Tibial nerve (tissue), 4 donors: ENCODE measurements around the gene CD244. TPM values are rescaled to one million over a fixed set of nuclear protein-coding genes. Genes with fewer than 3 reads are reported as not detected.
A peak's percentile ranks its signal among the peaks of the same experiment; 100 is the strongest.

ENCODE experiments used
- DNase-seq, 2 donors: peaks; one replicate each; pipeline ENCODE4 v3.0.0-alpha.2; 2019; ENCODE audit warnings: low spot score in 2 of 2
- H3K27ac ChIP-seq, 4 donors: fragments of 200-600 bp; sonication (generic) in 3 of 4; one replicate each; pipeline ENCODE4 v1.5.1; 2017 to 2019; ENCODE audit warnings: mild to moderate bottlenecking in 1 of 4
- H3K27me3 ChIP-seq, 2 donors: fragments of 200-600 bp; sonication (generic) in 1 of 2; one replicate each; pipeline versions ENCODE4 v1.5.1 to v1.6.0; 2017 to 2019
- H3K36me3 ChIP-seq, 3 donors: fragments of 200-600 bp; sonication (generic); one replicate each; pipeline ENCODE4 v1.5.1; 2018 to 2019
- H3K4me1 ChIP-seq, 4 donors: fragments of 200-600 bp; sonication (generic) in 3 of 4; one replicate each; pipeline ENCODE4 v1.5.1; 2017 to 2019
- H3K4me3 ChIP-seq, 4 donors: fragments of 200-600 bp; sonication (generic) in 3 of 4; one replicate each; pipeline ENCODE4 v1.5.1; 2017 to 2019; ENCODE audit warnings: mild to moderate bottlenecking in 1 of 4, moderate library complexity in 1 of 4
- H3K9me3 ChIP-seq, 4 donors: fragments of 200-600 bp; sonication (generic) in 3 of 4; one replicate each; pipeline ENCODE4 v1.5.1; 2017 to 2019
- CTCF ChIP-seq, 5 experiments: fragments of 200-600 bp in 3 of 5; fragments of 450-650 bp in 2 of 5; sonication (generic) in 3 of 5; IDR thresholded peaks; one replicate each; pipeline ENCODE4 v1.5.1; 2016 to 2019; ENCODE audit warnings: antibody characterized with exemption in 5 of 5, mild to moderate bottlenecking in 3 of 5, moderate library complexity in 2 of 5
- EP300 ChIP-seq, 2 donors: sonication (generic); formaldehyde crosslinking; IDR thresholded peaks; one replicate each; pipeline ENCODE4 v1.6.1; 2017; ENCODE audit warnings: antibody characterized with exemption in 2 of 2, mild to moderate bottlenecking in 1 of 2
- POLR2A ChIP-seq, 2 donors: fragments of 450-650 bp; IDR thresholded peaks; one replicate each; pipeline ENCODE4 v1.6.1; 2017; ENCODE audit warnings: antibody characterized with exemption in 2 of 2, mild to moderate bottlenecking in 2 of 2, moderate library complexity in 2 of 2
- WGBS, 2 donors: methylation state at CpG; one replicate each; pipeline ENCODE4 v1.1.5; 2018; 5-methylcytosine and 5-hydroxymethylcytosine counted together
- total RNA-seq, 4 donors: library from RNA; depleted of rRNA; stranded (reverse); fragments of >200 nt; gene quantifications; one replicate each; pipeline ENCODE4 v1.1.0, GENCODE V29; 2016

The CD244 gene
- total RNA-seq, 4 donors from 2014 or later: 0.63 to 0.98 (median 0.90) TPM; not detected in 1

GRCh38 chr1:160891474-160891873 lies 28.8 kb upstream of the CD244 start:
- H3K4me1 ChIP-seq: no peaks in the 10 kb centered on the region
- WGBS, 2 donors: 56 to 62% methylated on average over 2 of the region's 2 CpGs
- H3K4me3 ChIP-seq: no peak overlapping the region
- H3K36me3 ChIP-seq: no peaks in the 10 kb centered on the region
- H3K27me3 ChIP-seq: no peaks in the 10 kb centered on the region
- DNase-seq: no peak
- H3K9me3 ChIP-seq: peaks cover 0 to 22% (median 0%) of the 10 kb centered on the region in 4 donors
- no peak overlapping the region for H3K27ac ChIP-seq
- TF ChIP-seq EP300 (IDR thresholded peaks at IDR 0.05) (no peak), POLR2A (IDR thresholded peaks at IDR 0.05) (no peak), CTCF (IDR thresholded peaks at IDR 0.05) (no peak)

GRCh38 chr1:160888926-160889325 lies 26.2 kb upstream of the CD244 start:
- no peak overlapping the region for H3K27ac ChIP-seq
- peaks cover 0 to 9% (median 0%) of the 10 kb centered on the region in 4 donors for H3K9me3 ChIP-seq
- no peaks in the 10 kb centered on the region for H3K4me1 ChIP-seq
- H3K36me3 ChIP-seq: no peaks in the 10 kb centered on the region
- no peak for TF ChIP-seq CTCF (IDR thresholded peaks at IDR 0.05)
- no peak for TF ChIP-seq POLR2A (IDR thresholded peaks at IDR 0.05)
- TF ChIP-seq EP300 (IDR thresholded peaks at IDR 0.05): no peak
- H3K27me3 ChIP-seq: no peaks in the 10 kb centered on the region
- no peak for DNase-seq
- WGBS, 2 donors: 26 to 34% methylated on average over 2 of the region's 2 CpGs
- H3K4me3 ChIP-seq: no peak overlapping the region

- DNase-seq: no peak
- no peak overlapping the region for H3K27ac ChIP-seq
- peaks cover 0 to 3% (median 0%) of the 10 kb centered on the region in 4 donors for H3K9me3 ChIP-seq
- 75 to 77% methylated on average over 2 of the region's 2 CpGs for WGBS, 2 donors
- TF ChIP-seq EP300 (IDR thresholded peaks at IDR 0.05) (no peak), POLR2A (IDR thresholded peaks at IDR 0.05) (no peak), CTCF (IDR thresholded peaks at IDR 0.05) (no peak)
- H3K4me1 ChIP-seq: no peaks in the 10 kb centered on the region
- no peak overlapping the region for H3K4me3 ChIP-seq
- H3K27me3 ChIP-seq: no peaks in the 10 kb centered on the region
- no peaks in the 10 kb centered on the region for H3K36me3 ChIP-seq
Observed at GRCh38 chr1:160887071-160887470, 24.4 kb upstream of the CD244 start.

GRCh38 chr1:160885042-160885441 lies 22.4 kb upstream of the CD244 start, which contains the start of gene ITLN1:
ITLN1 (minus strand) TSS chr1:160885180; CDS start chr1:160884877, 303 bp downstream.
- no peak for DNase-seq
- Histone ChIP-seq H3K4me1 (no peaks in the 10 kb centered on the region), H3K27me3 (no peaks in the 10 kb centered on the region), H3K9me3 (no peaks in the 10 kb centered on the region), H3K36me3 (no peaks in the 10 kb centered on the region), H3K4me3 (no peak within 1 kb of the TSS), H3K27ac (no peak within 1 kb of the TSS)
- WGBS, 2 donors: 68 to 70% methylated on average over 5 of the region's 5 CpGs
- no peak for TF ChIP-seq CTCF (IDR thresholded peaks at IDR 0.05)
- no peak for TF ChIP-seq POLR2A (IDR thresholded peaks at IDR 0.05)
- TF ChIP-seq EP300 (IDR thresholded peaks at IDR 0.05): no peak

GRCh38 chr1:160884579-160884978 lies 21.9 kb upstream of the CD244 start:
- DNase-seq: no peak
- no peaks in the 10 kb centered on the region for H3K9me3 ChIP-seq
- no peak overlapping the region for H3K27ac ChIP-seq

More at GRCh38 chr1:160884579-160884978, 21.9 kb upstream of the CD244 start:
- H3K36me3 ChIP-seq: no peaks in the 10 kb centered on the region
- H3K4me3 ChIP-seq: no peak overlapping the region
- 78 to 83% methylated on average over 5 to 6 of the region's 6 CpGs for WGBS, 2 donors
- no peaks in the 10 kb centered on the region for H3K4me1 ChIP-seq
- no peaks in the 10 kb centered on the region for H3K27me3 ChIP-seq
- TF ChIP-seq CTCF (IDR thresholded peaks at IDR 0.05): peak in 1 of 5 experiments; percentile 32
- TF ChIP-seq EP300 (IDR thresholded peaks at IDR 0.05): no peak
